Mesendoderm (in vitro differentiated cells): ENCODE measurements around the gene ACACA.

Experiments used
- DNase-seq: peaks from one replicate; pipeline ENCODE4 v3.0.0; 2013
- H2AK5ac ChIP-seq: 2 replicates; pipeline ENCODE4 v1.6.1; 2013; ENCODE audit warnings: low read length, inconsistent platforms
- H2BK120ac ChIP-seq: 2 replicates; pipeline ENCODE4 v1.6.1; 2013; ENCODE audit warnings: low read depth, mild to moderate bottlenecking, low read length, moderate library complexity, mixed read lengths
- H2BK15ac ChIP-seq: replicated peaks from 2 replicates; pipeline ENCODE4 v1.6.1; 2013; ENCODE audit warnings: low read depth, mild to moderate bottlenecking, moderate library complexity
- H2BK5ac ChIP-seq: 2 replicates; pipeline ENCODE4 v1.6.1; 2013; ENCODE audit warnings: low read length, inconsistent platforms
- H3K18ac ChIP-seq: 2 replicates; pipeline ENCODE4 v1.6.1; 2013; ENCODE audit warnings: mild to moderate bottlenecking, low read length, mixed read lengths
- H3K23ac ChIP-seq: one replicate; pipeline ENCODE4 v1.6.1; 2013; ENCODE audit warnings: low read length
- H3K27ac ChIP-seq: 2 replicates; pipeline ENCODE4 v1.5.1; 2013; ENCODE audit warnings: low read depth, mild to moderate bottlenecking, inconsistent platforms, low read length, moderate library complexity
- H3K27me3 ChIP-seq: 2 replicates; pipeline ENCODE4 v1.6.1; 2013; ENCODE audit warnings: low read length, control low read depth, mild to moderate bottlenecking, inconsistent platforms; ENCODE audit not compliant: insufficient read depth, poor library complexity
- H3K36me3 ChIP-seq: 2 replicates; pipeline ENCODE4 v1.6.1; 2013; ENCODE audit warnings: low read length, inconsistent platforms; ENCODE audit not compliant: control insufficient read depth, insufficient read depth
- H3K4ac ChIP-seq: one replicate; pipeline ENCODE4 v1.6.1; 2013; ENCODE audit warnings: low read depth, mild to moderate bottlenecking, low read length, moderate library complexity
- H3K4me1 ChIP-seq: 2 replicates; pipeline ENCODE4 v1.6.1; 2013; ENCODE audit warnings: low read depth, low read length, inconsistent platforms; ENCODE audit not compliant: control insufficient read depth
- H3K4me2 ChIP-seq: 2 replicates; pipeline ENCODE4 v1.6.1; 2013; ENCODE audit warnings: low read length
- H3K4me3 ChIP-seq: 2 replicates; pipeline ENCODE4 v1.5.1; 2013; ENCODE audit warnings: mild to moderate bottlenecking, low read length
- H3K56ac ChIP-seq: one replicate; pipeline ENCODE4 v1.6.1; 2013; ENCODE audit warnings: low read length
- H3K79me1 ChIP-seq: 2 replicates; pipeline ENCODE4 v1.6.1; 2013; ENCODE audit warnings: low read length, inconsistent platforms
- H3K79me2 ChIP-seq: 2 replicates; pipeline ENCODE4 v1.6.1; 2013; ENCODE audit warnings: mild to moderate bottlenecking, low read length; ENCODE audit not compliant: control insufficient read depth, insufficient read depth
- H3K9ac ChIP-seq: 2 replicates; pipeline ENCODE4 v1.6.1; 2013; ENCODE audit warnings: low read length, inconsistent platforms
- H4K5ac ChIP-seq: one replicate; pipeline ENCODE4 v1.6.1; 2013; ENCODE audit warnings: low read length
- H4K8ac ChIP-seq: one replicate; pipeline ENCODE4 v1.6.1; 2013; ENCODE audit warnings: low read depth, mild to moderate bottlenecking, control low read depth, low read length, moderate library complexity
- WGBS: extraction: QIAGEN DNeasy Blood & Tissue Kit; methylation state at CpG from one replicate; pipeline ENCODE4 v1.1.7; 2013; ENCODE audit warnings: low lambda C conversion rate, missing lambda C conversion rate; ENCODE audit not compliant: insufficient coverage; ENCODE audit errors: extremely low coverage; 5-methylcytosine and 5-hydroxymethylcytosine counted together

Gene ACACA

DNA sequence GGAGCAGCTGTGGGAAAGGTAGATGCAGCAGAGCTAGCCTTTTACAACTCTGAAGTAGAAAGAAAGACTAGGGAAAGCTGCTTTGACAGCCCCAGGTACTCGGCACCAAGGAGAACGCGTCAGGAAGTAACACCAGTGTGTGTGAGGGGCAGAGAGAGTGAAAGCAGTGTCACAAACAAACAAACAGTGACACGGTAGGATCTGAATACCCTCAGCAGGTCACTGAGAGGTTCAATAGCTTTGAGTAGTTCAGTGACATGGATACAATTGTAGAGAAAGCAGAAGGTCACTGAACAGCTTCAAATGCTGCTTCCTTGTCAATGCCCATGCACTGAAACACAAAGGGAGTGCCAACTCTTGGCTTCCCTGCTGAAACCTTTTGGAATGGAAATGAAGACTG lies 181.2 kb downstream of the ACACA start:
- Histone ChIP-seq H3K79me2 (no peaks in the 10 kb centered on the region), H3K79me1 (no peaks in the 10 kb centered on the region), H2AK5ac (no peak overlapping the region), H3K27me3 (no peaks in the 10 kb centered on the region), H2BK15ac (no peak overlapping the region), H4K8ac (no peak overlapping the region), H2BK5ac (no peak overlapping the region), H3K36me3 (peaks cover 4% of the 10 kb centered on the region), H2BK120ac (no peak overlapping the region), H3K23ac (no peak overlapping the region), H4K5ac (no peak overlapping the region), H3K4me1 (peaks cover 8% of the 10 kb centered on the region), H3K4ac (no peak overlapping the region), H3K4me3 (no peak overlapping the region), H3K9ac (no peak overlapping the region), H3K4me2 (no peak overlapping the region), H3K27ac (no peak overlapping the region), H3K56ac (no peak overlapping the region), H3K18ac (no peak overlapping the region)
- no CpG with 5 or more reads among the region's 4 CpGs for WGBS
- peak; percentile 43 for DNase-seq

DNA sequence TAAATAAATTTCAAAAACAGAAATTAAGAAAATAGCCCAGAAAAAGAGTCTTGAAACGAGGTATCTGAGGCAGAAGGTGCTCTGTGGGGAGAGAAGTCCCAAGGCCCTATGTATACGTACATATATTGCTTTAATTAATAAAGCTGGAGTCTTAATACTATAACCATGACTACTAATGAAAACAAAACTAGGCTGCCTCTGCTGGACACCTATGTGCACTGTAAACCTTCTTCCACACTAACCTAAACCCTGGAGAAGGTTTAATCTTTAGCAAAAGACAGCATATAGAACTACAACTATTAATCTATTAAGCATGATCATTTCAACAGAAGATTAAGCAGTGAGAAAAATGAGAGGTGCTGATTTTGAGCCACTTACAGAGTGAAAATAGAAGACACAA lies 184.8 kb downstream of the ACACA start:
- H2BK5ac ChIP-seq: no peak overlapping the region
- H3K79me1 ChIP-seq: no peaks in the 10 kb centered on the region
- no peak overlapping the region for H2BK120ac ChIP-seq
- no peak overlapping the region for H3K27ac ChIP-seq
- H3K36me3 ChIP-seq: peaks cover 4% of the 10 kb centered on the region
- H3K27me3 ChIP-seq: no peaks in the 10 kb centered on the region
- no CpG with 5 or more reads among the region's 2 CpGs for WGBS
- H3K4me3 ChIP-seq: no peak overlapping the region
- H3K4me2 ChIP-seq: no peak overlapping the region
- no peak overlapping the region for H3K23ac ChIP-seq
- no peak overlapping the region for H3K56ac ChIP-seq
- H3K9ac ChIP-seq: no peak overlapping the region
- no peak overlapping the region for H3K18ac ChIP-seq
- no peak overlapping the region for H2AK5ac ChIP-seq
- no peak overlapping the region for H4K5ac ChIP-seq
- H3K4ac ChIP-seq: no peak overlapping the region
- no peak overlapping the region for H2BK15ac ChIP-seq
- H3K79me2 ChIP-seq: no peaks in the 10 kb centered on the region
- H4K8ac ChIP-seq: no peak overlapping the region
- no peak for DNase-seq
- H3K4me1 ChIP-seq: peaks cover 8% of the 10 kb centered on the region

DNA sequence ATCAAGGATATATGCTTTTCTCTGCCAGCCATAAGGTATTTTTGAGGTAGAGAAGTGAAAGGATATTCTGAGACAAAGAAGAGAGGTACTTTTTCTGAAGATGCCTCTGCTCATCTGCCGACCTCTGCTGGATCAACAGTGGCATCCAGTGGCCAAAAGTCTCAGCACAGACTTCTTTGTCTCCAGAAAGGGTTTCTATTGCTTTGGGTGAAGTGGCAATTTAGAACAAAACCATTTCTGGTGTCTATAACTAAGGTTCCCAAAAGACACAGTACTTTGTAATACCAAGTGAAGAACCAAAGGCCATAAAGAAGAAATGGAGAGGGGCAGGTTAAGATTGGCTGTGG lies 186.1 kb downstream of the ACACA start:
- peaks cover 5% of the 10 kb centered on the region for H3K4me1 ChIP-seq
- H2BK5ac ChIP-seq: no peak overlapping the region
- no peak overlapping the region for H3K23ac ChIP-seq
- no peak overlapping the region for H3K4ac ChIP-seq
- H4K8ac ChIP-seq: no peak overlapping the region
- H4K5ac ChIP-seq: no peak overlapping the region
- H3K18ac ChIP-seq: no peak overlapping the region
- H3K4me3 ChIP-seq: no peak overlapping the region
- no CpG with 5 or more reads among the region's 1 CpG for WGBS
- no peak overlapping the region for H3K4me2 ChIP-seq
- H3K27ac ChIP-seq: peak overlapping the region; percentile 37
- H3K79me1 ChIP-seq: no peaks in the 10 kb centered on the region
- peaks cover 4% of the 10 kb centered on the region for H3K36me3 ChIP-seq
- peak; percentile 58 for DNase-seq
- H3K9ac ChIP-seq: no peak overlapping the region
- no peak overlapping the region for H2BK15ac ChIP-seq
- no peak overlapping the region for H3K56ac ChIP-seq
- H3K27me3 ChIP-seq: no peaks in the 10 kb centered on the region
- H2BK120ac ChIP-seq: no peak overlapping the region
- H3K79me2 ChIP-seq: no peaks in the 10 kb centered on the region
- H2AK5ac ChIP-seq: no peak overlapping the region

DNA sequence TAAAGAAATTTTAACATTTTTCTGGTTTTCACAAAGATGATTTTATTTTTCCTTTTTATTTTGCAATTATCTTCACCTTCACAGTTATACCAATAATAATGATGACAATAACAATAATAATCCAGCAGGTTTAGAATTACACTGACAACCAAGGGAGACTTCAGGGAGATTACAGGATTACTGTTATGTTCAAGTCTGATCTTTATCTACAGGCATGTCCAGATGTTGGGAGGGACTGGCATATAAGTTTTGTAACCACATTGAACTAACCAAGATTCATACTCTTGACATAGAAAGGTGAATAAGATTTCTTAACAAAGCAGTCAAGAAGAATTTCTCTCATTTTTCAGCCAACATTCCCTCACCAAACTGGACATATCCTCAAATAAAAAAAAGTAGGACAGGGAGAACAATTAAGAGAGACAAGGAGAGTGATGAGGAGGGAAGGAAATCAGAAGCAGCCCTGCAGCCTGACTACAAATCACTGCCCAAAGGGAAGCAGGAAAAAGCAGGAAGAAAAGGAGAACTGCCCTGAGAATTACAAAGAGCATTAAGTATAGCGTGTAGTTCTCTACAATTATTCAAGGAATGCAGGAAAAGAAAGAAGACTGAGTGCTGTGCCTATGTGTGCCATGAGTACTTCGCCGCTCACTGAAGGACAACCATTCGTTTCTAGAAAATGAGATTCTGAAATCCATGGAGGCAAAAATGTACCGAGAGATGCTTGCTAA lies 186.6 kb downstream of the ACACA start:
- Histone ChIP-seq H3K4me1 (peaks cover under 1% of the 10 kb centered on the region), H3K36me3 (peaks cover 2% of the 10 kb centered on the region), H2BK120ac (no peak overlapping the region), H2BK15ac (no peak overlapping the region), H3K56ac (no peak overlapping the region), H3K4me2 (no peak overlapping the region), H3K79me1 (no peaks in the 10 kb centered on the region), H3K9ac (no peak overlapping the region), H3K23ac (no peak overlapping the region), H2AK5ac (no peak overlapping the region), H4K5ac (no peak overlapping the region), H4K8ac (no peak overlapping the region), H3K18ac (no peak overlapping the region), H3K27me3 (no peaks in the 10 kb centered on the region), H3K27ac (peak overlapping the region; percentile 37), H3K79me2 (no peaks in the 10 kb centered on the region), H3K4ac (no peak overlapping the region), H2BK5ac (no peak overlapping the region), H3K4me3 (no peak overlapping the region)
- no peak for DNase-seq
- no CpG with 5 or more reads among the region's 5 CpGs for WGBS

DNA sequence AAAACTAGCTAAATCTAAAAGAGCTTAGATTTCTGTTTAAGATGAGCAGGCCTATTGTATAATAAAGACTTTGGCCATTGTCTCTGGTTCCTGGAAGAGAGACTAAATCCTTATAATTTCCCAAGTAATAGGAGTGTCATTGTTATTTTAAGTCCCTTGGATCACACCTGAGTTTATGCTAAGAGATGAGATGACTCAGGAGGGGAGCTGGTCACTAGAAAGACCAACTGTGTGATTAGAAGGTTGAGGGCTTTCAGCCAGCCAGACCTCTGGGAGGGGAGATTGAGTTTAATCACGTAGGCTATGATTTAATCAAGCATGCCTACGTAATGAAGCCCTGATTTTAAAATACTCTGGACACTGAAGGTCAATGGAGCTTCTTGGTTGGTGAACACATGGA lies 187.8 kb downstream of the ACACA start:
- Histone ChIP-seq H2BK5ac (no peak overlapping the region), H4K8ac (no peak overlapping the region), H3K36me3 (peaks cover 2% of the 10 kb centered on the region), H3K4me1 (no peaks in the 10 kb centered on the region), H3K23ac (no peak overlapping the region), H3K27ac (no peak overlapping the region), H3K27me3 (no peaks in the 10 kb centered on the region), H2BK120ac (no peak overlapping the region), H4K5ac (no peak overlapping the region), H3K4ac (no peak overlapping the region), H3K56ac (no peak overlapping the region), H2AK5ac (no peak overlapping the region), H2BK15ac (no peak overlapping the region), H3K4me2 (no peak overlapping the region), H3K4me3 (no peak overlapping the region), H3K79me2 (no peaks in the 10 kb centered on the region), H3K9ac (no peak overlapping the region), H3K79me1 (no peaks in the 10 kb centered on the region), H3K18ac (no peak overlapping the region)
- peak; percentile 24 for DNase-seq
- no CpG with 5 or more reads among the region's 2 CpGs for WGBS

DNA sequence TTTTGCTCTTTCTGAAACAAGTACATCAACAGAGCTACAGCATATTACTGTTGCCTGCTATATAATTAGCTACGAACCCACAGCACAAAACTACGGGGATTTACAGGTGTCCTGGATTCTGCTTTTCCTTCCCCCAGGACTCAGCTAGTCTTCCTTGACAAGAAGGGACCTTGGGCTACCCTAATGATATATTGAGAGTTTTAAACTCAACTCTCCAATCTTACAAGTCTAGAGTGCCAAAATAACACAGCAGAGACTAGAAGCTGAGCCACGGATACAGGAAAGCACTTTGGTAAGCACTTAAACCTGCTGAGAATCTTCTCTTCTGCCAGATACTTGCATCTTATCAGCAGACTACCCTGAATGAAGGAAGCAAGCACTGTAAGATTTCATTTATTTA lies 192.2 kb downstream of the ACACA start:
- H3K9ac ChIP-seq: no peak overlapping the region
- H2AK5ac ChIP-seq: no peak overlapping the region
- H2BK5ac ChIP-seq: no peak overlapping the region
- H3K23ac ChIP-seq: no peak overlapping the region
- no peaks in the 10 kb centered on the region for H3K79me2 ChIP-seq
- WGBS: no CpG with 5 or more reads among the region's 3 CpGs
- no peak overlapping the region for H3K56ac ChIP-seq
- no peak overlapping the region for H4K8ac ChIP-seq
- no peak overlapping the region for H3K18ac ChIP-seq
- no peaks in the 10 kb centered on the region for H3K79me1 ChIP-seq
- H3K27ac ChIP-seq: no peak overlapping the region
- no peak for DNase-seq
- H3K27me3 ChIP-seq: no peaks in the 10 kb centered on the region
- peaks cover 3% of the 10 kb centered on the region for H3K4me1 ChIP-seq
- no peak overlapping the region for H2BK15ac ChIP-seq
- H3K4me3 ChIP-seq: no peak overlapping the region
- H3K4ac ChIP-seq: no peak overlapping the region
- H4K5ac ChIP-seq: no peak overlapping the region
- H3K4me2 ChIP-seq: no peak overlapping the region
- H2BK120ac ChIP-seq: no peak overlapping the region
- no peaks in the 10 kb centered on the region for H3K36me3 ChIP-seq
